PC-9 (cell line): ENCODE data around the gene TMEM200C. TPM values are rescaled to one million over a fixed set of nuclear protein-coding genes. Genes with fewer than 3 reads are reported as not detected.
"Not testable (repeated sequence)": the region's sequence is repeated elsewhere in the genome, so short reads cannot be mapped to it uniquely, and the experiment has no call there.

Source experiments
- BruUV-seq: library from RNA; stranded (reverse); fragments of 400-500 nt; replicated peaks from 2 replicates; lab custom pipeline; 2021; lab: Mats Ljungman, UMichigan
- CTCF ChIA-PET: fragments of 300-600 bp; sonication (Branson Sonifier 250); formaldehyde crosslinking; loops from one replicate; lab custom pipeline; 2022; ENCODE audit warnings: antibody characterized with exemption; lab: Charles Lee
- POLR2A ChIA-PET: fragments of 300-600 bp; sonication (Branson Sonifier 250); formaldehyde crosslinking; loops from one replicate; lab custom pipeline; 2022; ENCODE audit warnings: antibody characterized with exemption; ENCODE audit not compliant: unreplicated experiment; lab: Charles Lee
- DNase-seq, 2 experiments: peaks; one replicate each; pipeline versions ENCODE4 v3.0.0 to v3.0.0-alpha.2; 2015 to 2022; ENCODE audit warnings: mixed read lengths in 1 of 2
- H2AFZ ChIP-seq: fragments of 200-600 bp; sonication (generic); 2 replicates; pipeline ENCODE4 v1.8.1; 2017; ENCODE audit warnings: antibody characterized with exemption
- H3F3A ChIP-seq: fragments of 200-600 bp; sonication (generic); 2 replicates; pipeline ENCODE4 v1.8.1; 2017; ENCODE audit warnings: antibody characterized with exemption, mild to moderate bottlenecking, low read depth; ENCODE audit not compliant: insufficient read depth
- H3K27ac ChIP-seq: fragments of 200-600 bp; sonication (generic); 2 replicates; pipeline ENCODE4 v1.6.1; 2016; ENCODE audit warnings: mixed run types
- H3K27me3 ChIP-seq: fragments of 200-600 bp; sonication (generic); 2 replicates; pipeline ENCODE4 v1.6.1; 2016; ENCODE audit warnings: low read depth, mixed run types; ENCODE audit not compliant: insufficient read depth
- H3K36me3 ChIP-seq: fragments of 200-600 bp; sonication (generic); 2 replicates; pipeline ENCODE4 v1.6.1; 2016; ENCODE audit warnings: low read depth, mixed run types
- H3K4me1 ChIP-seq: fragments of 200-600 bp; sonication (generic); replicated peaks from 2 replicates; pipeline ENCODE4 v1.6.1; 2016; ENCODE audit warnings: mixed run types; ENCODE audit not compliant: insufficient read depth
- H3K4me2 ChIP-seq: fragments of 200-600 bp; sonication (generic); 2 replicates; pipeline ENCODE4 v1.6.1; 2017; ENCODE audit warnings: mixed run types
- H3K4me3 ChIP-seq: fragments of 200-600 bp; sonication (generic); 2 replicates; pipeline ENCODE4 v1.6.1; 2016; ENCODE audit warnings: mixed run types
- H3K79me2 ChIP-seq: fragments of 200-600 bp; sonication (generic); 2 replicates; pipeline ENCODE4 v1.6.1; 2017; ENCODE audit warnings: low read depth, mixed run types
- H3K9me2 ChIP-seq: fragments of 200-600 bp; sonication (generic); 2 replicates; pipeline ENCODE4 v1.8.1; 2017; ENCODE audit warnings: mild to moderate bottlenecking; ENCODE audit not compliant: insufficient read depth
- H3K9me3 ChIP-seq: fragments of 200-600 bp; sonication (generic); 2 replicates; pipeline ENCODE4 v1.8.1; 2016; ENCODE audit warnings: low read depth; ENCODE audit not compliant: insufficient read depth
- H4K20me1 ChIP-seq: fragments of 200-600 bp; sonication (generic); 2 replicates; pipeline ENCODE4 v1.8.1; 2017; ENCODE audit not compliant: insufficient read depth
- CTCF ChIP-seq: fragments of 200-600 bp; sonication (generic); conservative IDR thresholded peaks from 2 replicates; pipeline ENCODE4 v1.6.1; 2017; ENCODE audit warnings: mixed run types, antibody characterized with exemption, mild to moderate bottlenecking, moderate library complexity
- EZH2 ChIP-seq: fragments of 200-600 bp; sonication (generic); IDR thresholded peaks from 2 replicates; pipeline ENCODE4 v1.8.0; 2017; ENCODE audit warnings: antibody characterized with exemption, low read depth
- intact Hi-C: fragments of 100-400 bp; cut with micrococcal nuclease; formaldehyde crosslinking; loops from one replicate; pipeline ENCODE4 v1.10.0; 2022; ENCODE audit not compliant: unreplicated experiment
- total RNA-seq: library from RNA; stranded (reverse); gene quantifications from 2 replicates; pipeline ENCODE4 v1.2.3, GENCODE V29; 2021

The TMEM200C gene
- total RNA-seq, 1 experiment from 2014 or later = not detected

GRCh38 chr18:5868218-5868854, 27.0 kb downstream of the TMEM200C start:
- intact Hi-C loops = loop anchor here (1.0 to 5.0 kb wide), 2 partner anchors 654 to 1018 kb away; no protein-coding TSS in a partner anchor
- POLR2A ChIA-PET = interaction anchor here (0.6 kb wide), 1 partner anchor 377 kb away, joined by 4 read pairs; no protein-coding TSS in a partner anchor
- Histone ChIP-seq H3K4me1 (no peaks in the 10 kb centered on the region), H2AFZ (no peak overlapping the region), H3K79me2 (no peaks in the 10 kb centered on the region), H3K27me3 (no peaks in the 10 kb centered on the region), H3K4me2 (no peak overlapping the region), H3K9me2 (no peaks in the 10 kb centered on the region), H3K4me3 (no peak overlapping the region), H3K27ac (no peak overlapping the region), H3K36me3 (no peaks in the 10 kb centered on the region), H3K9me3 (no peaks in the 10 kb centered on the region), H3F3A (no peaks in the 10 kb centered on the region), H4K20me1 (peaks cover 4% of the 10 kb centered on the region; the same call in 1 of the 2 replicates)
- TF ChIP-seq CTCF (peak; percentile 83), EZH2 (no peak)
- CTCF ChIA-PET = no interaction called here
- DNase-seq = peak; percentile 54 to 55
- no TSS peak for BruUV-seq

GRCh38 chr18:5865521-5865920, 29.8 kb downstream of the TMEM200C start:
- H3K79me2 ChIP-seq = no peaks in the 10 kb centered on the region
- no peaks in the 10 kb centered on the region for H3K36me3 ChIP-seq
- H3K9me3 ChIP-seq = no peaks in the 10 kb centered on the region
- no peak overlapping the region for H2AFZ ChIP-seq
- DNase-seq = no peak
- no peak overlapping the region for H3K4me3 ChIP-seq
- H3K4me1 ChIP-seq = no peaks in the 10 kb centered on the region
- no peak overlapping the region for H3K27ac ChIP-seq
- no peaks in the 10 kb centered on the region for H3F3A ChIP-seq
- H3K4me2 ChIP-seq = no peak overlapping the region
- no TSS peak for BruUV-seq
- no peaks in the 10 kb centered on the region for H3K27me3 ChIP-seq
- POLR2A ChIA-PET = no interaction called here
- peaks cover 4% of the 10 kb centered on the region; the same call in 1 of the 2 replicates for H4K20me1 ChIP-seq
- TF ChIP-seq CTCF (no peak), EZH2 (no peak)
- H3K9me2 ChIP-seq = no peaks in the 10 kb centered on the region
- CTCF ChIA-PET = no interaction called here
- intact Hi-C loops = loop anchor here (5.0 kb wide), 1 partner anchor 657 kb away; no protein-coding TSS in a partner anchor

- H3K36me3 ChIP-seq, H3K9me3 ChIP-seq, CTCF ChIA-PET, H3K27ac ChIP-seq, POLR2A ChIA-PET, H4K20me1 ChIP-seq, H3F3A ChIP-seq, H2AFZ ChIP-seq, BruUV-seq, H3K27me3 ChIP-seq, H3K4me1 ChIP-seq, intact Hi-C loops, H3K4me3 ChIP-seq, H3K79me2 ChIP-seq, DNase-seq, H3K9me2 ChIP-seq, H3K4me2 ChIP-seq: not testable (repeated sequence)
Observed at GRCh38 chr18:5862127-5862526, 33.2 kb downstream of the TMEM200C start.
